Measurements from ENCODE around the gene ARGLU1.

DNA sequence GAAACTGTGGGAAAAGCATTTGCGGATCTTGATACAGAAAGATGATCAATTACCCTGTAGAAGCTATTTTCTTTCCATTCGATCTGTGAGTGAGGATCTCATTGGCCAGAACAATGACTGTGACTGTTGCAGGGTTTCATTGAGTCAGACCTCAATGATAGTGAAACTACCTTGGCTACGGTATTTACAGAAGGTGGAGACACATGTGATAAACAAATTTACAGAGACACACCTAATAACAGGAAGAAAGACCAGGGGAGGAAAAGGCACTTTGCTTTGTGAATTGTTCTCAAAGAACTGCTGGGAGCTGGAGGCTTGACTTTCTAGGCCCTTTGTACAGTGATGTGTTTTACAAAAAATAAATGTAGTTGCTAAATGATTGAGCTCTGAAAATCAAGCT is 19.9 kb upstream of the ARGLU1 start:
- TF ChIP-seq EZH2 (IDR thresholded peaks at IDR 0.05), result no peak
- TF ChIP-seq, protein P1, sequence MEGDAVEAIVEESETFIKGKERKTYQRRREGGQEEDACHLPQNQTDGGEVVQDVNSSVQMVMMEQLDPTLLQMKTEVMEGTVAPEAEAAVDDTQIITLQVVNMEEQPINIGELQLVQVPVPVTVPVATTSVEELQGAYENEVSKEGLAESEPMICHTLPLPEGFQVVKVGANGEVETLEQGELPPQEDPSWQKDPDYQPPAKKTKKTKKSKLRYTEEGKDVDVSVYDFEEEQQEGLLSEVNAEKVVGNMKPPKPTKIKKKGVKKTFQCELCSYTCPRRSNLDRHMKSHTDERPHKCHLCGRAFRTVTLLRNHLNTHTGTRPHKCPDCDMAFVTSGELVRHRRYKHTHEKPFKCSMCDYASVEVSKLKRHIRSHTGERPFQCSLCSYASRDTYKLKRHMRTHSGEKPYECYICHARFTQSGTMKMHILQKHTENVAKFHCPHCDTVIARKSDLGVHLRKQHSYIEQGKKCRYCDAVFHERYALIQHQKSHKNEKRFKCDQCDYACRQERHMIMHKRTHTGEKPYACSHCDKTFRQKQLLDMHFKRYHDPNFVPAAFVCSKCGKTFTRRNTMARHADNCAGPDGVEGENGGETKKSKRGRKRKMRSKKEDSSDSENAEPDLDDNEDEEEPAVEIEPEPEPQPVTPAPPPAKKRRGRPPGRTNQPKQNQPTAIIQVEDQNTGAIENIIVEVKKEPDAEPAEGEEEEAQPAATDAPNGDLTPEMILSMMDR (IDR thresholded peaks at IDR 0.05), result no peak
- TF ChIP-seq EZH2phosphoT487 (IDR thresholded peaks at IDR 0.05), result no peak

All from neural progenitor cell (in vitro differentiated cells).